PFSK-1 (cell line): ENCODE results near the gene ZNF827.

Experiments used
- FOXP2 ChIP-seq: optimal IDR thresholded peaks from 2 replicates; pipeline ENCODE3; 2011; ENCODE audit warnings: borderline replicate concordance, control low read depth, inconsistent platforms; ENCODE audit not compliant: insufficient read depth; ENCODE audit errors: extremely low read length, extremely low read depth
- POLR2AphosphoS5 ChIP-seq: IDR thresholded peaks from 2 replicates; pipeline ENCODE4 v1.6.1; 2012; ENCODE audit warnings: low read depth, mild to moderate bottlenecking, control low read depth, low read length, moderate library complexity
- TAF1 ChIP-seq: IDR thresholded peaks from 2 replicates; pipeline ENCODE4 v1.6.1; 2012; ENCODE audit warnings: low read length, control low read depth, borderline replicate concordance; ENCODE audit not compliant: insufficient read depth
- TF ChIP-seq, protein P1 (sequence below), 2 experiments: IDR thresholded peaks; 2 replicates each; pipeline versions ENCODE4 v1.6.1 to v1.8.0; 2011 to 2012; ENCODE audit warnings: low read depth in 2 of 2, low read length in 2 of 2, control low read depth in 1 of 2, inconsistent platforms in 1 of 2, mild to moderate bottlenecking in 1 of 2, moderate library complexity in 1 of 2; ENCODE audit not compliant: insufficient read depth in 1 of 2

DNA sequence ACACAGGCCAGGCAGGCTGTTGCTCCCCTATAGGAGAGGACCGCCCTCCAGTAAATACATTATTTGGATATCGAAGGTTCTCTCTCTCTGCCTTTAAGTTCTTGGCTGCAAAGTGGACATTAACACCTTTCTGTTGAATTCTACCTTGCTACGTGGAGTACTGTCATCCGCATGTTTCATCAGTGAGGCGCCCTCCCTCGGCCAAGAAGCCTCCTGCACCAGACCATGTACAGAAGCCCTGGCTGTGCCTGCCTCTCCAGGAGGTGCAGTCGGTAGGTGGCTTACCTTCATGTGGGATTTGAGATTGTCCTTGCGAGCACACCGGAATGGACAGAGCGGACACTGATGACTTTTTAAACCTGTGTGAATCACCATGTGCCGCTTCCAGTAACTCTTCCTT is 46.7 kb downstream of the ZNF827 start:
- no peak for TF ChIP-seq POLR2AphosphoS5
- TF ChIP-seq TAF1 = no peak
- TF ChIP-seq, protein P1, sequence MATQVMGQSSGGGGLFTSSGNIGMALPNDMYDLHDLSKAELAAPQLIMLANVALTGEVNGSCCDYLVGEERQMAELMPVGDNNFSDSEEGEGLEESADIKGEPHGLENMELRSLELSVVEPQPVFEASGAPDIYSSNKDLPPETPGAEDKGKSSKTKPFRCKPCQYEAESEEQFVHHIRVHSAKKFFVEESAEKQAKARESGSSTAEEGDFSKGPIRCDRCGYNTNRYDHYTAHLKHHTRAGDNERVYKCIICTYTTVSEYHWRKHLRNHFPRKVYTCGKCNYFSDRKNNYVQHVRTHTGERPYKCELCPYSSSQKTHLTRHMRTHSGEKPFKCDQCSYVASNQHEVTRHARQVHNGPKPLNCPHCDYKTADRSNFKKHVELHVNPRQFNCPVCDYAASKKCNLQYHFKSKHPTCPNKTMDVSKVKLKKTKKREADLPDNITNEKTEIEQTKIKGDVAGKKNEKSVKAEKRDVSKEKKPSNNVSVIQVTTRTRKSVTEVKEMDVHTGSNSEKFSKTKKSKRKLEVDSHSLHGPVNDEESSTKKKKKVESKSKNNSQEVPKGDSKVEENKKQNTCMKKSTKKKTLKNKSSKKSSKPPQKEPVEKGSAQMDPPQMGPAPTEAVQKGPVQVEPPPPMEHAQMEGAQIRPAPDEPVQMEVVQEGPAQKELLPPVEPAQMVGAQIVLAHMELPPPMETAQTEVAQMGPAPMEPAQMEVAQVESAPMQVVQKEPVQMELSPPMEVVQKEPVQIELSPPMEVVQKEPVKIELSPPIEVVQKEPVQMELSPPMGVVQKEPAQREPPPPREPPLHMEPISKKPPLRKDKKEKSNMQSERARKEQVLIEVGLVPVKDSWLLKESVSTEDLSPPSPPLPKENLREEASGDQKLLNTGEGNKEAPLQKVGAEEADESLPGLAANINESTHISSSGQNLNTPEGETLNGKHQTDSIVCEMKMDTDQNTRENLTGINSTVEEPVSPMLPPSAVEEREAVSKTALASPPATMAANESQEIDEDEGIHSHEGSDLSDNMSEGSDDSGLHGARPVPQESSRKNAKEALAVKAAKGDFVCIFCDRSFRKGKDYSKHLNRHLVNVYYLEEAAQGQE (IDR thresholded peaks at IDR 0.05; ENCODE audit: insufficient read depth in 1 of 2, low read depth in 2 of 2, low read length in 2 of 2) = no peak
- no peak for TF ChIP-seq FOXP2
